Calu3 (cell line): ENCODE results near the gene ANXA7. TPM values are rescaled to one million over a fixed set of nuclear protein-coding genes. Genes with fewer than 3 reads are reported as not detected.

ENCODE experiments used
- BruUV-seq: library from RNA; stranded (reverse); fragments of 400-500 nt; replicated peaks from 2 replicates; lab custom pipeline; 2021; lab: Mats Ljungman, UMichigan
- CTCF ChIA-PET: fragments of 300-600 bp; sonication (Branson Sonifier 250); formaldehyde crosslinking; loops from one replicate; lab custom pipeline; 2022; ENCODE audit warnings: antibody characterized with exemption; lab: Charles Lee
- DNase-seq: peaks from one replicate; pipeline ENCODE4 v3.0.0; 2022
- H3K27ac Mint-ChIP-seq: one replicate; pipeline ENCODE4 v1.8.0; 2022; ENCODE audit warnings: mixed read lengths; ENCODE audit not compliant: unreplicated experiment
- H3K27me3 Mint-ChIP-seq: one replicate; pipeline ENCODE4 v1.8.0; 2022; ENCODE audit warnings: mixed read lengths; ENCODE audit not compliant: unreplicated experiment
- H3K36me3 Mint-ChIP-seq: one replicate; pipeline ENCODE4 v1.8.0; 2022; ENCODE audit warnings: mild to moderate bottlenecking, moderate library complexity, mixed read lengths; ENCODE audit not compliant: insufficient read depth, unreplicated experiment
- H3K4me1 Mint-ChIP-seq: one replicate; pipeline ENCODE4 v1.8.0; 2022; ENCODE audit warnings: mild to moderate bottlenecking, low read depth, mixed read lengths; ENCODE audit not compliant: unreplicated experiment
- H3K4me3 Mint-ChIP-seq: one replicate; pipeline ENCODE4 v1.8.0; 2022; ENCODE audit warnings: mild to moderate bottlenecking, low read depth, moderate library complexity, mixed read lengths; ENCODE audit not compliant: unreplicated experiment
- H3K9me3 Mint-ChIP-seq: one replicate; pipeline ENCODE4 v1.8.0; 2022; ENCODE audit warnings: low read depth, mixed read lengths; ENCODE audit not compliant: unreplicated experiment
- CTCF ChIP-seq: fragments of 200-600 bp; IDR thresholded peaks from one replicate; pipeline ENCODE4 v1.8.0; 2022; ENCODE audit warnings: antibody characterized with exemption; ENCODE audit not compliant: unreplicated experiment
- intact Hi-C: fragments of 100-400 bp; cut with micrococcal nuclease; formaldehyde crosslinking; loops from one replicate; pipeline ENCODE4 v1.10.0; 2022; ENCODE audit not compliant: unreplicated experiment
- total RNA-seq: library from RNA; stranded (reverse); gene quantifications from 2 replicates; pipeline ENCODE4 v1.2.3, GENCODE V29; 2022

The ANXA7 gene
- total RNA-seq, 1 experiment from 2014 or later, result 160 TPM

GRCh38 chr10:73426318-73426717 lies 12.5 kb upstream of the ANXA7 start:
- no peak for DNase-seq
- no TSS peak for BruUV-seq
- intact Hi-C loops, result no loop called here
- Mint-ChIP-seq H3K27ac (no peak overlapping the region), H3K4me3 (no peak overlapping the region), H3K27me3 (no peaks in the 10 kb centered on the region), H3K36me3 (peaks cover 8% of the 10 kb centered on the region), H3K4me1 (no peaks in the 10 kb centered on the region), H3K9me3 (no peaks in the 10 kb centered on the region)
- CTCF ChIA-PET, result no interaction called here
- no peak for TF ChIP-seq CTCF

- H3K27ac Mint-ChIP-seq, result no peak overlapping the region
- intact Hi-C loops, result no loop called here
- DNase-seq, result no peak
- H3K36me3 Mint-ChIP-seq, result peaks cover 19% of the 10 kb centered on the region
- no peak for TF ChIP-seq CTCF
- peaks cover 6% of the 10 kb centered on the region for H3K4me1 Mint-ChIP-seq
- BruUV-seq, result no TSS peak
- no peaks in the 10 kb centered on the region for H3K9me3 Mint-ChIP-seq
- H3K27me3 Mint-ChIP-seq, result no peaks in the 10 kb centered on the region
- H3K4me3 Mint-ChIP-seq, result no peak overlapping the region
- CTCF ChIA-PET, result interaction anchor here (0.6 kb wide), 1 partner anchor 122 kb away, joined by 4 read pairs; no protein-coding TSS in a partner anchor
Measured at GRCh38 chr10:73424478-73424877, 10.6 kb upstream of the ANXA7 start.

DNA sequence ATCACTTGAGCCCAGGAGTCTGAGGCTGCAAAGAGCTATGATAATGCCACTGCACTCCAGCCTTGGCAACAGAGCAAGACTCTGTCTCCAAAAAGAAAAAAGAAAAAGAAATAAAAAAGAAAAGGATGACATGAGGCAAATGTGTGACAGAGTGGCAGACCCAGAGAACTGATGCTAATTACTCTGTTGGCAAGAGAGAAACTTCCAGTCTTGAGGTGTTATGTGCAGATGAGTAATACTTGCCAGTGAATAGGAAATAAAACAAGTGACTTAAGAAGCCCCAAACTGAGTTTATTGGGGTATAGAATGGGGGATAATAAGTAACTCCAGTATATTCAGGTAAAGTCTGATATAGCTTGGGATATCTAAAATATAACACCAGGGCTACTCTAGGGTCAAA lies 9.5 kb upstream of the ANXA7 start:
- H3K36me3 Mint-ChIP-seq, result peaks cover 24% of the 10 kb centered on the region
- no peak overlapping the region for H3K27ac Mint-ChIP-seq
- H3K9me3 Mint-ChIP-seq, result no peaks in the 10 kb centered on the region
- no TSS peak for BruUV-seq
- intact Hi-C loops, result no loop called here
- H3K4me3 Mint-ChIP-seq, result no peak overlapping the region
- CTCF ChIA-PET, result interaction anchor here (0.5 kb wide), 1 partner anchor 198 kb away, joined by 4 read pairs; no protein-coding TSS in a partner anchor
- H3K27me3 Mint-ChIP-seq, result no peaks in the 10 kb centered on the region
- no peak for TF ChIP-seq CTCF
- no peak for DNase-seq
- H3K4me1 Mint-ChIP-seq, result peaks cover 18% of the 10 kb centered on the region

- Mint-ChIP-seq H3K4me3 (no peak overlapping the region), H3K27me3 (no peaks in the 10 kb centered on the region)
- CTCF ChIA-PET, result interaction anchor here (0.7 kb wide), 1 partner anchor 17 kb away, joined by 3 read pairs; the partner anchor contains the start of gene MSS51
Measured at GRCh38 chr10:73416571-73416970, 2.7 kb upstream of the ANXA7 start.

More at GRCh38 chr10:73416571-73416970, 2.7 kb upstream of the ANXA7 start:
- Mint-ChIP-seq H3K36me3 (peaks cover 46% of the 10 kb centered on the region), H3K27ac (no peak overlapping the region), H3K4me1 (peaks cover 33% of the 10 kb centered on the region), H3K9me3 (no peaks in the 10 kb centered on the region)
- no peak for TF ChIP-seq CTCF
- intact Hi-C loops, result loop anchor here (10.0 kb wide), 1 partner anchor 238 kb away; the partner anchor contains the start of gene SYNPO2L
- no TSS peak for BruUV-seq
- DNase-seq, result no peak
